C4-2B (cell line): ENCODE results near the gene TMEM225.

Source experiments
- ZFX ChIP-seq: fragments of 450-650 bp; IDR thresholded peaks from 2 replicates; pipeline ENCODE4 v1.6.1; 2017
- TF ChIP-seq, protein P1 (sequence below): fragments of 450-650 bp; conservative IDR thresholded peaks from 2 replicates; pipeline ENCODE4 v1.5.1; 2017; ENCODE audit warnings: mild to moderate bottlenecking

DNA sequence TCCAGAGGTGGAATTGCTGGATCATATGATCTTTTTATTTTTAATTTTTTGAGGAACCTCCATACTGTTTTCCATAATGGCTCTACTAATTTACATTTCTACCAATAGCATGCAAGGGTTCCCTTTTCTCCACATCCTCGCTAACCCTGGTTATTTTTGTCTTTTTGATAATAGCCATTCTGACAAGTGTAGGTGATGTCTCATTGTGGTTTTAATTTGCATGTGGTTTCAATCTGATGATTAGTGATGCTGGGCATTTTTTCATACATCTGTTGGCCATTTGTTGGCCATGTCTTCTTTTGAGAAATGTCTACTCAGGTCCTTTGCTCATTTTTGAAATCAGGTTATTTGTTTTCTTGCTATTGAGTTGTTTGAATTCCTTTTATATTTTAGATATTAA lies 38.6 kb upstream of the TMEM225 start:
- TF ChIP-seq, protein P1, sequence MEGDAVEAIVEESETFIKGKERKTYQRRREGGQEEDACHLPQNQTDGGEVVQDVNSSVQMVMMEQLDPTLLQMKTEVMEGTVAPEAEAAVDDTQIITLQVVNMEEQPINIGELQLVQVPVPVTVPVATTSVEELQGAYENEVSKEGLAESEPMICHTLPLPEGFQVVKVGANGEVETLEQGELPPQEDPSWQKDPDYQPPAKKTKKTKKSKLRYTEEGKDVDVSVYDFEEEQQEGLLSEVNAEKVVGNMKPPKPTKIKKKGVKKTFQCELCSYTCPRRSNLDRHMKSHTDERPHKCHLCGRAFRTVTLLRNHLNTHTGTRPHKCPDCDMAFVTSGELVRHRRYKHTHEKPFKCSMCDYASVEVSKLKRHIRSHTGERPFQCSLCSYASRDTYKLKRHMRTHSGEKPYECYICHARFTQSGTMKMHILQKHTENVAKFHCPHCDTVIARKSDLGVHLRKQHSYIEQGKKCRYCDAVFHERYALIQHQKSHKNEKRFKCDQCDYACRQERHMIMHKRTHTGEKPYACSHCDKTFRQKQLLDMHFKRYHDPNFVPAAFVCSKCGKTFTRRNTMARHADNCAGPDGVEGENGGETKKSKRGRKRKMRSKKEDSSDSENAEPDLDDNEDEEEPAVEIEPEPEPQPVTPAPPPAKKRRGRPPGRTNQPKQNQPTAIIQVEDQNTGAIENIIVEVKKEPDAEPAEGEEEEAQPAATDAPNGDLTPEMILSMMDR: no peak
- no peak for TF ChIP-seq ZFX
